ENCODE measurements around the gene IGF2.

GRCh38 chr11:2122222-2122906 is 16.8 kb downstream of the IGF2 start:
- TF ChIP-seq CTCF (IDR thresholded peaks at IDR 0.05) (no peak), POLR2A (IDR thresholded peaks at IDR 0.05) (no peak)

Data from thyroid gland (tissue), 4 donors.